Mononuclear cell (primary cell): ENCODE results near the gene MUC2. TPM values are rescaled to one million over a fixed set of nuclear protein-coding genes. Genes with fewer than 3 reads are reported as not detected.

Experiments
- H3K27me3 ChIP-seq: 2 replicates; pipeline ENCODE4 v1.6.0; 2011; ENCODE audit warnings: low read length, control low read depth; ENCODE audit not compliant: insufficient read depth
- H3K4me1 ChIP-seq: 2 replicates; pipeline ENCODE4 v1.5.1; 2011; ENCODE audit warnings: mild to moderate bottlenecking, low read length, control low read depth; ENCODE audit not compliant: insufficient read depth
- H3K4me3 ChIP-seq: 2 replicates; pipeline ENCODE4 v1.5.1; 2011; ENCODE audit warnings: mild to moderate bottlenecking, low read length, moderate library complexity
- H3K9me3 ChIP-seq: 2 replicates; pipeline ENCODE4 v1.5.1; 2011; ENCODE audit warnings: low read depth, mild to moderate bottlenecking, control low read depth, low read length
- total RNA-seq: library from RNA; depleted of rRNA; stranded (reverse); fragments of >200 nt; gene quantifications from one replicate; pipeline ENCODE4 v1.2.3, GENCODE V29; 2012

The MUC2 gene
- total RNA-seq, result not detected

DNA sequence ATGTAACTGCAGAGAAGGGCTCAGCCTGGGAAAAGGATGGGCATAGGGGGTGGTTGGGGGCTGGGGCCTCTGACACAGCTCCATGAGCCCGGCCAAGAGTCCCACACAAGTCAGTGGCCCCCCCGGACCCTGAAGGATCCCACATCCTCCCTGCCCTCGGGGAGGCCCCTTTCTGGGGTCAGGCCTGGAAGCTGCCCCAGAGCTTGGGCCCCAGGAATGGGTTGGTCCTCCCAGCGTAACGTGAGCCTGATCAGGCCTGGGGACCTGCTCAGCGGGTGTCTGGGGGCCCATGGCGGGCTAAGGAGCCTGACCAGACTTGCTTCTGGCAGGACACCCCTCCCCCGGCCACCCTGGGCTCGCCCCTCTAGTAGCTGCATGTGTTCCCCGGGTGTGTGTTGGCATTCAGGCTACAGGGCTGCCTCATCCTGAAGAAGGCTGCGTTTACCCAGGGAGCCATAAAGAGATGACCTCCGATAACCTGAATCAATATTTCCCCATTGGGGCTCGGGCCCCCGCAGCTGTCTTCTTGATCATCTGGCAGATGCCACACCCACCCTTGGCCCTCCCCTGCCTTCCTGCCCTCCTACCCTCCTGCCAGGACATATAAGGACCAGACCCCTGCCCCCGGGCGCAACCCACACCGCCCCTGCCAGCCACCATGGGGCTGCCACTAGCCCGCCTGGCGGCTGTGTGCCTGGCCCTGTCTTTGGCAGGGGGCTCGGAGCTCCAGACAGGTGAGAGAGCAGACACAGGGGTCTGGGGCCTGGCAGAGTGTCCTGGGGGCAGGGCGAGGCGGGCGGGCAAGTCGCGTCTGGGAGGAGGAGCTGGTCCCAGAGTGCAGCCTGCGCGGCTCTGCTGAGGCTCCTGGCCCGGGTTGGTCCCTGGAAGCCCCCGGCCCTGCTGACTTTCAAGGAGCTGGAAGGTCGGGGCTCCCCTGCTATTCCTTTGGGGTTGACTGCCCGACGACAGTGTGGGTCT is at the start of gene MUC2:
Gene MUC2 (plus strand): TSS at position 631 of the 978 bp plus-strand sequence.
- Histone ChIP-seq H3K9me3 (no peaks in the 10 kb centered on the region), H3K4me1 (no peaks in the 10 kb centered on the region), H3K4me3 (no peak within 1 kb of the TSS), H3K27me3 (no peaks in the 10 kb centered on the region)

DNA sequence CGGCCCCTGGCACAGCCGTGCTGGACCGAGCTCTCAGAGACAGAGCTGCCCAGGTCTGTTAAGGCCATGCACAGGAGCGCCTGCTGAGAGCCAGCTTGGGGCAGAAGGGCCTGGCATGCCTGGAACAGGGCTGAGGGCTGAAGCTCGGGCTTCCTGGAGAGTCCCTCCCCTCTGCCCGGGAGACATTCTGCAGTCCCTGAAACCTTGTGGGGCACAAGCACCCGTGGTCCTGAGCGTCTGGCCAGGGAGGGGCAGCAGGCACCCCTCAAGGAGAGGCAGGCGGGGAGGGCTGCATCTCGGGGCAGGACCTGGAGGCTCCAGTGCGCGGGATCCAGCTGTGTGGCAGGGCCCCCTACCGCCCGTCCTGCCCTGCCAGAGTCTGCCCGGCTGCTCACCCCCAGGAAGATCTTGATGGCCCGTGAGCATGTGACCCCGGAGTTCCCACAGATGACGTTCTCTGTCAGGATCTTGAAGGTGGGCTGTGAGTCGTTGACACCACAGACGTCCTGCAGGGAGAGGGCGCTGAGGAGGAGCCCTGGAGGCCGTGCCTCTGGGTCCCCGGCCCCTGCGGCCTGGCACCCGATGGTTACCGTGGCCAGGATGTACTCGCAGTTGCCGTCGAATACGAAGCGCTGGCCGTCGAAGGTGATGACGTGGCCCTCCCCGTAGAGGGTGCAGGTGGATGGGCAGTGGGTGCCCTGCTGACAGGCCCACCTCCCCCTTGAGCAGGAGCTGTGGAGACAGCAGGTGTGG is 49.1 kb upstream of the MUC2 start:
- Histone ChIP-seq H3K27me3 (no peaks in the 10 kb centered on the region), H3K9me3 (no peaks in the 10 kb centered on the region), H3K4me1 (no peaks in the 10 kb centered on the region), H3K4me3 (no peak overlapping the region)

DNA sequence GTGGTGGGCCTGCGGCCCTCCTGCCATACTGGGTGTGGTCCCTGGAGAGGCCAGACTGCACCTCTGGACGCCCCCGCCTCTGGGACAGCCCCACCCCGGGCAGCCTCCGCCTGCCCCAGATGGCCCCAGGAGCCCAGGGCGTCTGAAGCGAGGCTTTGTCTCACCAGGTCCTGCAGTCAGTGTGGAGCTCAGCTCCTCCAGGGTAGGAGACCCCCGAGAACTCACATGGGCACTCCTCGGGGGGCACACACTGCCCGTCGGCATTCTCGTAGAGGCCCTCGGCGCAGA is 48.6 kb upstream of the MUC2 start:
- no peaks in the 10 kb centered on the region for H3K4me1 ChIP-seq
- no peaks in the 10 kb centered on the region for H3K9me3 ChIP-seq
- H3K27me3 ChIP-seq, result no peaks in the 10 kb centered on the region
- H3K4me3 ChIP-seq, result no peak overlapping the region

DNA sequence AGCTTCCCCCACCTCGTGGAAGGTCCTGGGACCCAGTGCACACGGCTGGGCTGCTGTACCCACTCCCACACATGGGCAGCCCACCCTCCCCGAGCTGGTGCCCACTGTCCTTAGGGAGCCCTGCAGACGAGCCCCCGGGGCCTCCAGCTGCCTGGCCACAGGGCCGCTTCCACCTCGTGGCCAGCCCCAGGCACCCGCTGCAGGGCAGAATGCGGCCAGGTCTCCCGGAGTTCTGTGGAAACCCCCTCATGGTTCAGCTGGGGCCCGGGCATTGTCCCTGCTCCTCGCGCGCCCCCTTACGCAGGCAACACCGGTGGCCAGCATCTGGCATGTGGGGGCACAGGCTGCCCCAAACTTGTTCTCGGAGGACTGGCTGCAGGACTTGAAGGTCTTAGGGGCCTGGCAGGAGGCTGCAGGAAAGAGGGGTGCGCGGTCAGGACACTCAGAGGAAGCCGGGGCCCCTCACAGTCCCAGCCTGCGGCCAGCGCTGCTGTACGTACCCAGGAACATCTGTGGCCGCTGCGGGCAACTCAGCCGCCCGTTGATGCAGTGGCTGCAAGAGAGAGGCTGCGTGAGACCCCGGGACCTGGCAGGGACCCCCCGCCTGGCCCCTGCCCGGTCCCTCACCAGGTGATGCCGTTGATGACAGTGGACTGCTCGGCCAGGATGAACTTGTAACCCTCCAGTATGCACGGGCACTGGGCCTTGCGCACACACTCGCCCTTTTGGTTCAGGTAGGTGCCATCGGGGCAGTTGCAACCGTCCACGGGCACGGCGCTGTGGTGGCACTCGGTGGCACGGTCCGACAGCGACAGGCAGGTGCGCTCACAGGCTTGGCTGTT is 47.8 kb upstream of the MUC2 start:
- no peaks in the 10 kb centered on the region for H3K27me3 ChIP-seq
- no peaks in the 10 kb centered on the region for H3K9me3 ChIP-seq
- H3K4me3 ChIP-seq, result no peak overlapping the region
- no peaks in the 10 kb centered on the region for H3K4me1 ChIP-seq

DNA sequence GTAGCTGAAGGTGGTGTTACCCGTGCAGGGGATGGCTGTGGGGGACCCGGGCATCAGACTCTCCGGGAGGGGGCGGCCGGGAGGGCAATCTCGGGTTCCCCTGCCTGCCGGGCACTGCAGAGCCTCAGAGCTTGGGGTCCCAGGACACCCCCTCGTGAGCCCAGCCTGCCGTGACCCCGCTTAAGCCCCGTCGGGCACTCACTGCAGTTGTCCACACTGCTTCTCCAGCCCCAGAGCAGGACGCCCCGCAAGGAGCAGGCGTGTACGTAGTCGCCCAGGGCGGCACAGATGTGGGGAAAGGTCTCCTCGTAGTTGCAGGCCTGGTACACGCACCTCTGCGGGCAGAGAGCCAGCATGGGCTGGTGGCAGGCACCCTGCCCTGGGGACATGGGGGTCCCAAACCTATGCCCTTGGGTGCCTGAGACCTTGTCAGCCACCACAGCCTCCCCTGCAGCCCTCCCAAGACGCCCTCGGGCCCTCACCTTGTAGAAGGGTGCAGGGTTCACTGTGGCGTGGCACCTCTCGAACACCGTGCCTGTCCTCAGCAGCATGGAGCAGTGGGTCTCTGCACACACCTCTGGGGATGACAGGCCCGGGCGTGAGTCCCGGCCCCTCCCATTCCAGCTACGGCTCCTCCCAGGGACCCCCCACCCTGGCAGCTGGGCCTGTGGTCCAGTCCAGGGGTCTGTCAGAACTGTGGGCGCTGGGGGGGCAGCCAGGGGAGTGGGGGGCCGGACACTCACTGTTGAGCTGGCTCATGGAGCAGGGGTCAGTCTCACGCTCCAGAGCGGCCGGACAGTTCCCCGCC is 47.0 kb upstream of the MUC2 start:
- no peaks in the 10 kb centered on the region for H3K9me3 ChIP-seq
- H3K27me3 ChIP-seq, result no peaks in the 10 kb centered on the region
- H3K4me1 ChIP-seq, result no peaks in the 10 kb centered on the region
- H3K4me3 ChIP-seq, result no peak overlapping the region

DNA sequence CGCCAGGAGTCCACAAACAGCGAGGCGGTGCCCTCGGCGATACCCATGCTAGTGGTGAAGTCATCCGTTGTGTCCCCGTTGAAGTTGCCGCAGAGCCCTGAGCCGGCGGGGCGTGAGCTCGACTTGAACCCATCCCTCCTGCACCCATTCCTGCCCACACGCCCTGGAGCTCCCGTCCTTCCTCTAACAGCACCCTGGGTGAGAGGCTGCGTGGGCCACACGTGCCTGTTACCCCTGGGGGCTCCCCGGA is 46.5 kb upstream of the MUC2 start:
- Histone ChIP-seq H3K4me1 (no peaks in the 10 kb centered on the region), H3K4me3 (no peak overlapping the region), H3K27me3 (no peaks in the 10 kb centered on the region), H3K9me3 (no peaks in the 10 kb centered on the region)

DNA sequence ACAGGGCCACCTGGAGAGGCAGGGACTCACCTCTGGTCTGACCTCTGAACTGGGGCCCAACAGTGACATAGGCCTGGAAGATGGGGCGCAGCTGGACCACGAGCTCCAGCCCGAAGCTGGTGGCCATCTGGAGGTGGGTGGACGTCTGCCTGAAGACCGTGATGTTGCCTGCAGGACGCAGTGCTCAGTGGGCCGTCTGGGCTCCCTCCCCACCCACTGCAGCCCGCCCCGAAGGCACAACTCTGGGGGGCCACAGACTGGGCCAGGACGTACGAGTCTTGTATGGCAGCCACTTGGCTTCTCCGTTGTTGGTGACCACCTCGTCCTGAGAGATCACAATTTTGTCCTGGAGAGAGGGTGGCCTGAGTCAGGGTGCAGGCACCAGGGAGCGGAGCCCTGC is 46.1 kb upstream of the MUC2 start:
- no peaks in the 10 kb centered on the region for H3K9me3 ChIP-seq
- no peaks in the 10 kb centered on the region for H3K4me1 ChIP-seq
- H3K4me3 ChIP-seq, result no peak overlapping the region
- no peaks in the 10 kb centered on the region for H3K27me3 ChIP-seq

DNA sequence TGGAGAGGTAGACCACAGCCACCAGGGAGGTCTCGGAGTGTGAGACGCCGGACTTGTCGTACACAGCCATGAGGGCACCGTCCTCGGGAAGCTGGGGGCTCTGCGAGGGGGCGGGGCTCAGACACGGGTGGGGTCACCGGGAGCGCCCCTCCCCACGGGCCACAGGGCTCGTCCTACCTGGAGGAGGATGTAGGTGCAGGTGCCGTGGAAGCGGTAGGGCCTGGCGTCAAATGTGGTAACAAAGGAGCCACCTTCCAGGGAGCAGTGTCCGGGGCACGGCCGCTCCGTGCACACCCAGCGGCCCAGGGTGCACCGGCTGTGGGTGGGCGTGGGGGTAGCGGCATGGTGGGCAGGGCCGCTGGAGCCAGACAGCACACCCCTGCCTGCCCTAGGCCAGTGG is 45.6 kb upstream of the MUC2 start:
- H3K9me3 ChIP-seq, result no peaks in the 10 kb centered on the region
- H3K4me3 ChIP-seq, result no peak overlapping the region
- H3K4me1 ChIP-seq, result no peaks in the 10 kb centered on the region
- H3K27me3 ChIP-seq, result no peaks in the 10 kb centered on the region

DNA sequence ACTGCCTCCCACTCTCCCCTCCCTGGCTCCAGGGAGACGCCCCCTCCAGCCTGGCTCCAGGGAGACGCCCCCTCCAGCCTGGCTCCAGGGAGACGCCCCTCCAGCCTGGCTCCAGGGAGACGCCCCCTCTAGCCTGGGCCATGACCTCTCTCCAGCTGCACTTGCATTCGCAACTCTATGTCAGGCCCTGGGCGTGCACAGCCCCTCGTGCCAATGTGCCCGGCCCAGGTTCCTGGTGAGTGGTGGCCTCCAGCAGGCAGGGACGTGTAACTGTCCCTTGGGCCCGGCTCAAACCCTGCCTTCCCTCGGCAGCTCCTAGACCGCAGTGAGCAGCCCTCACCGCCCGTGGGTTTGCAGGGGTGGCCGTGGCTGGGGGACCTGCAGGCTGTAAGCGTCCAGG is 45.0 kb upstream of the MUC2 start:
- H3K27me3 ChIP-seq, result no peaks in the 10 kb centered on the region
- no peaks in the 10 kb centered on the region for H3K9me3 ChIP-seq
- H3K4me3 ChIP-seq, result no peak overlapping the region
- H3K4me1 ChIP-seq, result no peaks in the 10 kb centered on the region

DNA sequence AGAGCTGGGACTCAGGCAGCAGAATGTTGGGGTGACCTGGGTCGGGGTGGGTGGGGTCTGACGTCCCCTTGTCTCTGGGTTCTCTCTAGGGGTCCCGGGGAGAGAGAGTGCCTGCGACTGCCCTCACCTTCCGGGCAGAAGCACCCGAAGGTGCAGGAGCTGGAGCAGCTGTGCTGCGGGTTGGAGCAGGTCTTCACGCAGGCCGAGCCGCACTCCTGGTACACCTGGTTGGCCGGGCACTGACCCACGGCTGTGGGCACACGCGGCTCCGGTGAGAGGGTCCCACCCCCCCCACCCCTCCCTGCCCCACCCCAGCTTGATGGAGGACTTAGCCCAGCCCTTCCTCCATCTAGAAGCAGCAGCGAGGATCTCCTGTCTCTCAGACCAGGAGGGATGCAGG is 44.6 kb upstream of the MUC2 start:
- no peaks in the 10 kb centered on the region for H3K4me1 ChIP-seq
- H3K27me3 ChIP-seq, result no peaks in the 10 kb centered on the region
- no peak overlapping the region for H3K4me3 ChIP-seq
- no peaks in the 10 kb centered on the region for H3K9me3 ChIP-seq

DNA sequence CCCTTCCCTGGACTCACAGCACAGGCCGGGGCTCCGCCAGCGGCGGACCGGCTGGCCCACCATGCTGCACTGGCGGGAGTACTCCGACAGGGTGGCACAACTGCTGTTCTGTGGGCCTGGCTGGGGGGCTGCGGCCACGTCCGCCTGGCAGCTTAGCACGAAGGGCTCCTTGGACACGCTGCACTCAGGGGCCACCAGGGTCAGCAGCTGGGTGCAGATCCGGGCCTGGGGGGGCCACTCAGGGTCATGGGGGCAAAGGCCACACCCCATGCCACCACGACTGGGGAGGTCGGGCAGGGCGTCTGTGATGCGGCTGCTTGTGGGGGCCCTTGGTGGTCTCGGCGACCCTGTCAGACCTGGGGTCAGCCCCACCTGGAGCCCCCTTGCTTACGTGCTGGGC is 44.1 kb upstream of the MUC2 start:
- Histone ChIP-seq H3K9me3 (no peaks in the 10 kb centered on the region), H3K27me3 (no peaks in the 10 kb centered on the region), H3K4me3 (no peak overlapping the region), H3K4me1 (no peaks in the 10 kb centered on the region)

DNA sequence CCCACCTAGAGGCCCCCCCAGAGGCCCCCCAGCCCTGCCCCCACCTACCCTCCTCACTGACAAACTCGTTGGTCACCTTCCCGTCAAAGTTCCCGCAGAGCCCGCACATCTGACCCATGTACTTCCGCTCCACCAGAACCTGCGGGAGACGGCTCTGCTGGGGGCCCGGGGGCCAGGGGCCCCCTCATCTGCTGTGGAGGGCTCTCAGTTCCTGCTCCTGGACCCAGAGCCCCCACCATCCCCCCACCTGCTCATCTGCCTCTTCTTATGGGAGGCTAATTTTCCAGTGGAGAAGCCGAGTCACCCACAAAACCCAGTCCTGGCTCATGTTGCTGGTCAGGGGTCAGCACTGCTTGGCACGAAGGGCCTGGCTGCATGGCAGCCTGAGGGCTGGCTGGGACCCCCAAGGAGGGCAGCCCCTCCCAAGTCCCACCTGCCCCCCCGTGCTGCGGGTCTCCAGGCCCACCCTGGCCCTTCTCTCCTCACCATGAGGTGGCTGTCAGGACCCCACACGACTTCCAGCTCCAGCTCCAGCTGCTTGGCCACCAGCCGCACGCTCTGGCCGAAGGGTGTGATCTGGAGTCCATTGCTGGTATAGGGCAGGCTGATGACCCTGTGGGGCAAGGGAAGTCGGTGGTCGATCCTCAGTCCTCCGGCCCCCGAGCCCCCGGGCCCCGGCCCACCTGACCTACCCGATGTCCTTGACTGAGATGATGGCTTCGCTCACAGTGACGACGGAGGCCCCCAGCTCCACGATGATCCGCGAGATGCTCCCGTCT is 43.4 kb upstream of the MUC2 start:
- H3K4me1 ChIP-seq, result no peaks in the 10 kb centered on the region
- H3K27me3 ChIP-seq, result no peaks in the 10 kb centered on the region

DNA sequence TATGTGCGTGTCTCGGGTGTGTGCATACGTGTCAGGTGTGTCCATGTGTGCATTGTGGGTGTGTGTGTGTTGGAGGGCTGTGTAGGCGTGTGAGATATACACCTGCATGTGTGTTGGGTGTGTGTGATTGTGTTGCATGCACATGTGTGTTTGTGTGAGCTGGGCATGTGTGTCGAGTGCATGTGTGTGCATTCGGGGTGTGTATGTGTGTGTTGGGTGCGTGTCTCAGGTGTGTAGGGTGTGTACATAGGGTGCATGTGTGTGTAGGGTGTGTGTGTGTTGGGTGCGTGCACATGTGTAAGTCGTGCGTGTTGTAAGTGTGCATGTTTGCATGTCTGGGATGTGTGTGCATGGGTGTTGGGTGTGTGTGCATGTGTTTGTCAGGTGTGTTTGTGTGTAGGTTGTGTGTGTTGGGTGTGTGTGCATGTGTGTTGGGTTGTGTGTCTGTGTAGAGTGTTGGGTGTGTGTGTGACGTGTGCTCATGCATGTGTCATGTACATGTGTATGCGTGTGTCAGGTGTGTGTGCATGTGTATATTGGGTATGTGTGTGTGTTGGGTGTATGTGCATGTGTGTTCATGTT is 42.3 kb upstream of the MUC2 start:
- no peaks in the 10 kb centered on the region for H3K9me3 ChIP-seq
- H3K4me3 ChIP-seq, result no peak overlapping the region
- no peaks in the 10 kb centered on the region for H3K27me3 ChIP-seq
- H3K4me1 ChIP-seq, result no peaks in the 10 kb centered on the region

More for the DNA sequence above, 43.4 kb upstream of the MUC2 start:
- Histone ChIP-seq H3K9me3 (no peaks in the 10 kb centered on the region), H3K4me3 (no peak overlapping the region)
